ENCODE measurements around the gene SFTPB.
"Not testable (repeated sequence)": the region's sequence is repeated elsewhere in the genome, so short reads cannot be mapped to it uniquely, and the experiment has no call there.

Gene SFTPB

GRCh38 chr2:85668009-85668856 is at the start of gene SFTPB:
Gene SFTPB, minus strand, starts transcription at chr2:85668199. Its CDS starts 16 bp downstream, at chr2:85668183.
- DNase-seq = no peak

- no peak for DNase-seq
Observed at GRCh38 chr2:85717308-85718008, 49.5 kb upstream of the SFTPB start.

GRCh38 chr2:85716346-85716914 is 48.4 kb upstream of the SFTPB start:
- no peak for DNase-seq

- DNase-seq = no peak
Observed at GRCh38 chr2:85714841-85715240, 46.8 kb upstream of the SFTPB start.

GRCh38 chr2:85714421-85714820 is 46.4 kb upstream of the SFTPB start:
- DNase-seq = not testable (repeated sequence)

GRCh38 chr2:85713836-85714235 is 45.8 kb upstream of the SFTPB start:
- no peak for DNase-seq

GRCh38 chr2:85712849-85713612 is 45.0 kb upstream of the SFTPB start:
- DNase-seq = no peak

- no peak for DNase-seq
Observed at GRCh38 chr2:85712336-85712735, 44.3 kb upstream of the SFTPB start.

GRCh38 chr2:85711578-85712060 is 43.6 kb upstream of the SFTPB start:
- no peak for DNase-seq

- no peak for DNase-seq
Observed at GRCh38 chr2:85710687-85711577, 42.9 kb upstream of the SFTPB start.

GRCh38 chr2:85709401-85709811 is 41.4 kb upstream of the SFTPB start:
- no peak for DNase-seq

GRCh38 chr2:85708641-85709040 is 40.6 kb upstream of the SFTPB start:
- DNase-seq = no peak

- DNase-seq = peak; percentile 33
Observed at GRCh38 chr2:85707304-85707703, 39.3 kb upstream of the SFTPB start.

- no peak for DNase-seq
Observed at GRCh38 chr2:85706599-85707296, 38.7 kb upstream of the SFTPB start.

GRCh38 chr2:85706063-85706462 is 38.1 kb upstream of the SFTPB start:
- no peak for DNase-seq

- DNase-seq = no peak
Observed at GRCh38 chr2:85705680-85706039, 37.7 kb upstream of the SFTPB start.

- no peak for DNase-seq
Observed at GRCh38 chr2:85704800-85705679, 37.0 kb upstream of the SFTPB start.

- no peak for DNase-seq
Observed at GRCh38 chr2:85704038-85704437, 36.0 kb upstream of the SFTPB start.

- DNase-seq = no peak
Observed at GRCh38 chr2:85703329-85703728, 35.3 kb upstream of the SFTPB start.

- DNase-seq = no peak
Observed at GRCh38 chr2:85702800-85703199, 34.8 kb upstream of the SFTPB start.

Measured in activated CD4-positive, alpha-beta T cell treated with anti-CD3 and anti-CD28 coated beads, Interleukin-2, amount 50 U/mL, for 1 hour (primary cell).